AG08396 (cell line): ENCODE measurements around the gene STRN4.
"Not testable (repeated sequence)": the region's sequence is repeated elsewhere in the genome, so short reads cannot be mapped to it uniquely, and the experiment has no call there.

Experiments
- DNase-seq: peaks from one replicate; pipeline ENCODE4 v3.0.0; 2012; ENCODE audit warnings: low spot score, mixed read lengths

Gene STRN4

GRCh38 chr19:46773018-46773399 lies 26.8 kb upstream of the STRN4 start:
- no peak for DNase-seq

- no peak for DNase-seq
Measured at GRCh38 chr19:46772170-46773017, 26.1 kb upstream of the STRN4 start.

- not testable (repeated sequence) for DNase-seq
Measured at GRCh38 chr19:46768746-46769145, 22.5 kb upstream of the STRN4 start.

- no peak for DNase-seq
Measured at GRCh38 chr19:46766569-46767317, 20.5 kb upstream of the STRN4 start.

GRCh38 chr19:46764817-46765291 lies 18.6 kb upstream of the STRN4 start:
- DNase-seq: no peak

- DNase-seq: no peak
Measured at GRCh38 chr19:46762245-46762890, 16.1 kb upstream of the STRN4 start.

- no peak for DNase-seq
Measured at GRCh38 chr19:46761418-46761831, 15.2 kb upstream of the STRN4 start.

- DNase-seq: not testable (repeated sequence)
Measured at GRCh38 chr19:46760897-46761296, 14.6 kb upstream of the STRN4 start.

- no peak for DNase-seq
Measured at GRCh38 chr19:46760363-46760762, 14.1 kb upstream of the STRN4 start.

GRCh38 chr19:46759817-46760333 lies 13.6 kb upstream of the STRN4 start:
- peak; percentile 86 for DNase-seq

GRCh38 chr19:46759206-46759605 lies 13.0 kb upstream of the STRN4 start:
- DNase-seq: no peak

GRCh38 chr19:46756544-46756888 lies 10.3 kb upstream of the STRN4 start:
- DNase-seq: no peak

GRCh38 chr19:46755853-46756543 lies 9.7 kb upstream of the STRN4 start:
- DNase-seq: no peak

GRCh38 chr19:46755077-46755852 lies 9.0 kb upstream of the STRN4 start:
- peak; percentile 69 for DNase-seq

- DNase-seq: no peak
Measured at GRCh38 chr19:46753420-46754155, 7.3 kb upstream of the STRN4 start.

GRCh38 chr19:46748325-46749109 lies 2.3 kb upstream of the STRN4 start:
- DNase-seq: peak; percentile 77

GRCh38 chr19:46745521-46746280 lies 549 bp downstream of the STRN4 start, which contains the start of gene FKRP:
Gene FKRP (plus strand): TSS chr19:46746057. CDS start chr19:46755451, 9,394 bp downstream.
- DNase-seq: peak; percentile 66

GRCh38 chr19:46745030-46745429 lies 1.2 kb downstream of the STRN4 start:
- no peak for DNase-seq
